Tibial nerve (tissue), 4 donors: Measurements from ENCODE around the gene ELMO1. TPM values are rescaled to one million over a fixed set of nuclear protein-coding genes. Genes with fewer than 3 reads are reported as not detected.

Experiments
- DNase-seq, 2 donors: peaks; one replicate each; pipeline ENCODE4 v3.0.0-alpha.2; 2019; ENCODE audit warnings: low spot score in 2 of 2
- H3K27ac ChIP-seq, 4 donors: fragments of 200-600 bp; sonication (generic) in 3 of 4; one replicate each; pipeline ENCODE4 v1.5.1; 2017 to 2019; ENCODE audit warnings: mild to moderate bottlenecking in 1 of 4
- H3K27me3 ChIP-seq, 2 donors: fragments of 200-600 bp; sonication (generic) in 1 of 2; one replicate each; pipeline versions ENCODE4 v1.5.1 to v1.6.0; 2017 to 2019
- H3K36me3 ChIP-seq, 3 donors: fragments of 200-600 bp; sonication (generic); one replicate each; pipeline ENCODE4 v1.5.1; 2018 to 2019
- H3K4me1 ChIP-seq, 4 donors: fragments of 200-600 bp; sonication (generic) in 3 of 4; one replicate each; pipeline ENCODE4 v1.5.1; 2017 to 2019
- H3K4me3 ChIP-seq, 4 donors: fragments of 200-600 bp; sonication (generic) in 3 of 4; one replicate each; pipeline ENCODE4 v1.5.1; 2017 to 2019; ENCODE audit warnings: mild to moderate bottlenecking in 1 of 4, moderate library complexity in 1 of 4
- H3K9me3 ChIP-seq, 4 donors: fragments of 200-600 bp; sonication (generic) in 3 of 4; one replicate each; pipeline ENCODE4 v1.5.1; 2017 to 2019
- CTCF ChIP-seq, 5 experiments: fragments of 200-600 bp in 3 of 5; fragments of 450-650 bp in 2 of 5; sonication (generic) in 3 of 5; IDR thresholded peaks; one replicate each; pipeline ENCODE4 v1.5.1; 2016 to 2019; ENCODE audit warnings: antibody characterized with exemption in 5 of 5, mild to moderate bottlenecking in 3 of 5, moderate library complexity in 2 of 5
- EP300 ChIP-seq, 2 donors: sonication (generic); formaldehyde crosslinking; IDR thresholded peaks; one replicate each; pipeline ENCODE4 v1.6.1; 2017; ENCODE audit warnings: antibody characterized with exemption in 2 of 2, mild to moderate bottlenecking in 1 of 2
- POLR2A ChIP-seq, 2 donors: fragments of 450-650 bp; IDR thresholded peaks; one replicate each; pipeline ENCODE4 v1.6.1; 2017; ENCODE audit warnings: antibody characterized with exemption in 2 of 2, mild to moderate bottlenecking in 2 of 2, moderate library complexity in 2 of 2
- WGBS, 2 donors: methylation state at CpG; one replicate each; pipeline ENCODE4 v1.1.5; 2018; 5-methylcytosine and 5-hydroxymethylcytosine counted together
- total RNA-seq, 4 donors: library from RNA; depleted of rRNA; stranded (reverse); fragments of >200 nt; gene quantifications; one replicate each; pipeline ENCODE4 v1.1.0, GENCODE V29; 2016

The ELMO1 gene
- total RNA-seq, 4 donors from 2014 or later, result 196 to 328 (median 268) TPM

- TF ChIP-seq POLR2A (IDR thresholded peaks at IDR 0.05), result no peak
- TF ChIP-seq CTCF (IDR thresholded peaks at IDR 0.05), result no peak
- TF ChIP-seq EP300 (IDR thresholded peaks at IDR 0.05), result peak in 1 of 2 donors; percentile 29
- Histone ChIP-seq H3K9me3 (peaks cover 0 to 4% (median 1%) of the 10 kb centered on the region in 4 donors), H3K36me3 (no peaks in the 10 kb centered on the region), H3K27me3 (no peaks in the 10 kb centered on the region), H3K4me1 (no peaks in the 10 kb centered on the region), H3K27ac (peak overlapping the region in 3 of 4 donors; percentile 9 to 50 (median 47)), H3K4me3 (no peak overlapping the region)
- WGBS, 2 donors, result 25 to 38% methylated on average over 3 of the region's 3 CpGs
- DNase-seq, result no peak
Measured at GRCh38 chr7:37493123-37493522, 44.5 kb upstream of the ELMO1 start.

GRCh38 chr7:37491919-37492694 is 43.4 kb upstream of the ELMO1 start:
- H3K36me3 ChIP-seq, result no peaks in the 10 kb centered on the region
- H3K27me3 ChIP-seq, result no peaks in the 10 kb centered on the region
- peaks cover 0 to 8% (median 1%) of the 10 kb centered on the region in 4 donors for H3K9me3 ChIP-seq
- H3K4me1 ChIP-seq, result no peaks in the 10 kb centered on the region
- H3K27ac ChIP-seq, result peak overlapping the region in 2 of 4 donors; percentile 9 to 49
- H3K4me3 ChIP-seq, result no peak overlapping the region
- 94 to 95% methylated on average over 36 of the region's 36 CpGs for WGBS, 2 donors
- TF ChIP-seq CTCF (IDR thresholded peaks at IDR 0.05) (no peak), POLR2A (IDR thresholded peaks at IDR 0.05) (no peak), EP300 (IDR thresholded peaks at IDR 0.05) (no peak)
- no peak for DNase-seq

- H3K27me3 ChIP-seq, result no peaks in the 10 kb centered on the region
- H3K36me3 ChIP-seq, result no peaks in the 10 kb centered on the region
- H3K4me3 ChIP-seq, result no peak overlapping the region
- 47 to 50% methylated on average over 1 of the region's 1 CpG for WGBS, 2 donors
- no peaks in the 10 kb centered on the region for H3K4me1 ChIP-seq
- H3K27ac ChIP-seq, result no peak overlapping the region
- peaks cover 0 to 8% (median 1%) of the 10 kb centered on the region in 4 donors for H3K9me3 ChIP-seq
- TF ChIP-seq CTCF (IDR thresholded peaks at IDR 0.05), result no peak
- no peak for TF ChIP-seq EP300 (IDR thresholded peaks at IDR 0.05)
- TF ChIP-seq POLR2A (IDR thresholded peaks at IDR 0.05), result no peak
- no peak for DNase-seq
Measured at GRCh38 chr7:37489703-37490102, 41.0 kb upstream of the ELMO1 start.

- no peaks in the 10 kb centered on the region for H3K27me3 ChIP-seq
- no peak overlapping the region for H3K4me3 ChIP-seq
- WGBS, 2 donors, result 94 to 95% methylated on average over 3 of the region's 3 CpGs
- no peaks in the 10 kb centered on the region for H3K36me3 ChIP-seq
- no peak overlapping the region for H3K27ac ChIP-seq
- TF ChIP-seq CTCF (IDR thresholded peaks at IDR 0.05) (no peak), POLR2A (IDR thresholded peaks at IDR 0.05) (no peak)
- H3K9me3 ChIP-seq, result peaks cover 0 to 8% (median 1%) of the 10 kb centered on the region in 4 donors
- no peaks in the 10 kb centered on the region for H3K4me1 ChIP-seq
- DNase-seq, result no peak
Measured at GRCh38 chr7:37488163-37488764, 39.6 kb upstream of the ELMO1 start.

- TF ChIP-seq CTCF (IDR thresholded peaks at IDR 0.05) (no peak), EP300 (IDR thresholded peaks at IDR 0.05) (no peak), POLR2A (IDR thresholded peaks at IDR 0.05) (no peak)
Measured at GRCh38 chr7:37484426-37485073, 35.9 kb upstream of the ELMO1 start.

More at GRCh38 chr7:37484426-37485073, 35.9 kb upstream of the ELMO1 start:
- Histone ChIP-seq H3K27ac (no peak overlapping the region), H3K4me3 (no peak overlapping the region), H3K27me3 (no peaks in the 10 kb centered on the region), H3K36me3 (no peaks in the 10 kb centered on the region), H3K9me3 (peaks cover 0 to 8% (median 1%) of the 10 kb centered on the region in 4 donors), H3K4me1 (peaks cover 0 to 20% (median 0%) of the 10 kb centered on the region in 4 donors)
- no peak for DNase-seq
- 74 to 77% methylated on average over 6 of the region's 6 CpGs for WGBS, 2 donors
